ENCODE data around the gene BDKRB1.
A peak's percentile ranks its signal among the peaks of the same experiment; 100 is the strongest.

BDKRB1 gene

GRCh38 chr14:96231056-96231455 is 25.0 kb upstream of the BDKRB1 start:
- POLR2A ChIA-PET (ENCODE audit: low non-redundant PET) = no interaction called here
- H3K27ac ChIP-seq = peak overlapping the region; percentile 18
- no peak for DNase-seq (ENCODE audit: low spot score)
- TF ChIP-seq CTCF (conservative IDR thresholded peaks at IDR 0.05; ENCODE audit: low read depth) = no peak
- CTCF ChIA-PET = interaction anchor here (0.7 kb wide), 1 partner anchor 28 kb away, joined by 4 read pairs; no protein-coding TSS in a partner anchor

- POLR2A ChIA-PET (ENCODE audit: low non-redundant PET) = no interaction called here
- no peak for TF ChIP-seq CTCF (conservative IDR thresholded peaks at IDR 0.05; ENCODE audit: low read depth)
- DNase-seq (ENCODE audit: low spot score) = no peak
- peak overlapping the region; percentile 18 for H3K27ac ChIP-seq
- CTCF ChIA-PET = interaction anchor here (0.6 kb wide), 1 partner anchor 209 kb away, joined by 3 read pairs; no protein-coding TSS in a partner anchor
Observed at GRCh38 chr14:96231526-96232130, 24.4 kb upstream of the BDKRB1 start.

GRCh38 chr14:96232506-96232905 is 23.5 kb upstream of the BDKRB1 start:
- no peak for DNase-seq (ENCODE audit: low spot score)
- H3K27ac ChIP-seq = no peak overlapping the region
- CTCF ChIA-PET = no interaction called here
- no peak for TF ChIP-seq CTCF (conservative IDR thresholded peaks at IDR 0.05; ENCODE audit: low read depth)
- POLR2A ChIA-PET (ENCODE audit: low non-redundant PET) = no interaction called here

- CTCF ChIA-PET = no interaction called here
- POLR2A ChIA-PET (ENCODE audit: low non-redundant PET) = no interaction called here
- peak overlapping the region; percentile 18 for H3K27ac ChIP-seq
- no peak for TF ChIP-seq CTCF (conservative IDR thresholded peaks at IDR 0.05; ENCODE audit: low read depth)
- no peak for DNase-seq (ENCODE audit: low spot score)
Observed at GRCh38 chr14:96233661-96234060, 22.3 kb upstream of the BDKRB1 start.

GRCh38 chr14:96235426-96235825 is 20.6 kb upstream of the BDKRB1 start:
- CTCF ChIA-PET = interaction anchor here (0.6 to 1.1 kb wide), 2 partner anchors 14 to 135 kb away, joined by 3 to 6 read pairs; no protein-coding TSS in a partner anchor
- TF ChIP-seq CTCF (conservative IDR thresholded peaks at IDR 0.05; ENCODE audit: low read depth) = no peak
- POLR2A ChIA-PET (ENCODE audit: low non-redundant PET) = no interaction called here
- DNase-seq (ENCODE audit: low spot score) = no peak
- H3K27ac ChIP-seq = 0 out of 2 replicates have a peak overlapping the region, but pooled peaks have one; percentile 11

- no peak for DNase-seq (ENCODE audit: low spot score)
- no peak for TF ChIP-seq CTCF (conservative IDR thresholded peaks at IDR 0.05; ENCODE audit: low read depth)
- H3K27ac ChIP-seq = no peak overlapping the region
- ChIA-PET CTCF (no interaction called here), POLR2A (ENCODE audit: low non-redundant PET) (no interaction called here)
Observed at GRCh38 chr14:96237641-96238040, 18.4 kb upstream of the BDKRB1 start.

Data from RWPE1 (cell line).